Measurements from ENCODE around the gene MYD88.

MYD88 gene

DNA sequence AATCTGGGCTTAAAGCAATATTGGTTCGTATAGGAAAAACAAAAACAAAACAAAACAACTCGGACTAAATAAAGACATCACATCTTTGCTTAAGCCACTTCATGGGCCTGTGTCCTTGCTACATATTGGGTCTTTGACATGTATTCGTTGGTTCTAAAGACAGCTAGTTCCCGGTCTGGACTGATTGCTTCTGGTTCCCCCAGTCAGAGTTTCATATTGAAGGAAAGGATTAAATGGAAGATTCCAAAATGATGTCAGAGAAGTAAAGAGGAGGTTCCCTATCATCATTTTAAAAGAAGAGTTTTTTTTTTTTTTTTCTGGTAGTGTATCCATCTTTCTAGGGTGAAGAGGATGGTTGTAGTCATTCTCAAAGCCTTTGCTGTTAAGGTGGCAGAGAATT, 29.1 kb downstream of the MYD88 start:
- H3K4me3 ChIP-seq (replicated peaks; ENCODE audit: low read depth, low read length) = no peak overlapping the region
- no peak for DNase-seq (ENCODE audit: extremely low read depth, insufficient read length)
- H3K27me3 ChIP-seq (replicated peaks; ENCODE audit: control insufficient read depth, insufficient read depth, low read length) = no peaks in the 10 kb centered on the region
- TF ChIP-seq, protein P1, sequence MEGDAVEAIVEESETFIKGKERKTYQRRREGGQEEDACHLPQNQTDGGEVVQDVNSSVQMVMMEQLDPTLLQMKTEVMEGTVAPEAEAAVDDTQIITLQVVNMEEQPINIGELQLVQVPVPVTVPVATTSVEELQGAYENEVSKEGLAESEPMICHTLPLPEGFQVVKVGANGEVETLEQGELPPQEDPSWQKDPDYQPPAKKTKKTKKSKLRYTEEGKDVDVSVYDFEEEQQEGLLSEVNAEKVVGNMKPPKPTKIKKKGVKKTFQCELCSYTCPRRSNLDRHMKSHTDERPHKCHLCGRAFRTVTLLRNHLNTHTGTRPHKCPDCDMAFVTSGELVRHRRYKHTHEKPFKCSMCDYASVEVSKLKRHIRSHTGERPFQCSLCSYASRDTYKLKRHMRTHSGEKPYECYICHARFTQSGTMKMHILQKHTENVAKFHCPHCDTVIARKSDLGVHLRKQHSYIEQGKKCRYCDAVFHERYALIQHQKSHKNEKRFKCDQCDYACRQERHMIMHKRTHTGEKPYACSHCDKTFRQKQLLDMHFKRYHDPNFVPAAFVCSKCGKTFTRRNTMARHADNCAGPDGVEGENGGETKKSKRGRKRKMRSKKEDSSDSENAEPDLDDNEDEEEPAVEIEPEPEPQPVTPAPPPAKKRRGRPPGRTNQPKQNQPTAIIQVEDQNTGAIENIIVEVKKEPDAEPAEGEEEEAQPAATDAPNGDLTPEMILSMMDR (IDR thresholded peaks at IDR 0.05; ENCODE audit: insufficient read depth, low read length, poor library complexity, severe bottlenecking) = no peak
- no peaks in the 10 kb centered on the region for H3K36me3 ChIP-seq (ENCODE audit: control insufficient read depth, insufficient read depth, low read length)

DNA sequence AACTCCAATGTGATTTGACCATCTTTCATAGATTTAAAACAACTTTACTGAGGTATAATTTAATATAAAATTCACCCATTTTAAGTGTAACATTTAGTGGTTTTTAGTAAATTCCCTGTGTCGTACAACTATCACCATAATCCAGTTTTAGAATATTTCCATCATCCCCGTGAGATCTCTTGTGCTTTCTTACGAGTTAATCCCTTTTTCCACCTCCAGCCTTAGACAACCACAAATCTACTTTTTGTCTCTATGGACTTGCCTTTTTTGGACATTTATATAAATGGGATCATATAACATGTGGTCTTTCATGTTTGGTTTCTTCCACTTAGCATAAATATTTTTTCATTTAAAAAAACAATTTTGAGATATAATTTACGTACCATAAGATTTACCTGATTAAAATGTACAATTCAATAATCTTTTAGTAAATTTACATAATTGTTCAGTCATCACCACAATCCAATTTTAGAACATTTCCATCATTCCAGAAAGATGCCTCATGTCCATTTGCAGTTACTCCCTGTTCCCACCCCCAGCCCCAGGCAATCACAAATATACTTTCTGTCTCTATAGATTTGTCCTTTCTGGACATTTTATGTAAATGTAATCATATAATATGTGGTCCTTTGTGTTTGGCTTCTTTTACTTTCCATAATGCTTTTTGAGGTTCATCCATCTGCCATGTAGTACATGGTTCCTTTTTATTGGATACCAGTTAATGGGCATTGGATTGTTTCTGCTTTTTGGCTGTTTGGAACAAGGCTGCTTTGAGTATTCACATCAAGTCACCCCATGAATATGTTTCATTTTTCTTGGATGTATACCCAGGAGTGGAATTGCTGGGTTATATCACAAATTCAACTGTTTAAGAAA, 29.9 kb downstream of the MYD88 start:
- H3K4me3 ChIP-seq (replicated peaks; ENCODE audit: low read depth, low read length) = no peak overlapping the region
- no peaks in the 10 kb centered on the region for H3K27me3 ChIP-seq (replicated peaks; ENCODE audit: control insufficient read depth, insufficient read depth, low read length)
- no peak for DNase-seq (ENCODE audit: extremely low read depth, insufficient read length)
- H3K36me3 ChIP-seq (ENCODE audit: control insufficient read depth, insufficient read depth, low read length) = no peaks in the 10 kb centered on the region
- TF ChIP-seq, protein P1 (IDR thresholded peaks at IDR 0.05; ENCODE audit: insufficient read depth, low read length, poor library complexity, severe bottlenecking) = no peak

DNA sequence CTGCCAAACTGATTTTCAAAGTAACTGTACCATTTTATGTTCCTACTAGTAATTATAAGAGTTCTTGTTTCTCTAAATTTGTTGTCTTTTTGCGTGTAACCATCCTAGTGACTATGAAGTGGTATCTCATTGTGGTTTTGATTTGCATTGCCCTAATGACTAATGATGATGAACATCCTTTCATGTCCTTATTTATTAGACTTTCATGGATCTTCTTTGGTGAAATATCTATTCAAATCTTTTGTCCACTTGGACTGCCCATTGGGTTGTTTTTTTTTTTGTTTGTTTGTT, 30.5 kb downstream of the MYD88 start:
- DNase-seq (ENCODE audit: extremely low read depth, insufficient read length) = no peak
- Histone ChIP-seq H3K36me3 (ENCODE audit: control insufficient read depth, insufficient read depth, low read length) (no peaks in the 10 kb centered on the region), H3K4me3 (replicated peaks; ENCODE audit: low read depth, low read length) (no peak overlapping the region), H3K27me3 (replicated peaks; ENCODE audit: control insufficient read depth, insufficient read depth, low read length) (no peaks in the 10 kb centered on the region)
- TF ChIP-seq, protein P1 (IDR thresholded peaks at IDR 0.05; ENCODE audit: insufficient read depth, low read length, poor library complexity, severe bottlenecking) = no peak

DNA sequence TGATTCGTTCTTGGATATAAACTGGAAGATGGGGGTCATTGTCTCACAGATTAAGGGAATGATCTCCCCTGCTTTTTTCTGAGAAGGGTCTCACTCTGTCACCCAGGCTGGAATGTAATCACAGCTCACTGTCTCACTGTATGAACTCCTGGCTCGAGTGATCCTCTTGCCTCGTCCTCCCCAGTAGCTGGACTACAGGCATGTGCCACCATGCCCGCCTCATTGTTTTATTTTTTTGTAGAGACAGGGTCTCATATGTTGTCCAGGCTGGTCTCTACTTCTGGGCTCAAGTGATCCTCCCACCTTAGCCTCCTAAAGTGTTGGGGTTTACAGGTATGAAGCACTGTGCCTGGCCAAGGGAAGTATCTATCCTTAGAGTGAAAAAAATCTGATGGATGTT, 32.3 kb downstream of the MYD88 start:
- DNase-seq (ENCODE audit: extremely low read depth, insufficient read length) = no peak
- TF ChIP-seq, protein P1 (IDR thresholded peaks at IDR 0.05; ENCODE audit: insufficient read depth, low read length, poor library complexity, severe bottlenecking) = no peak
- Histone ChIP-seq H3K4me3 (replicated peaks; ENCODE audit: low read depth, low read length) (no peak overlapping the region), H3K36me3 (ENCODE audit: control insufficient read depth, insufficient read depth, low read length) (no peaks in the 10 kb centered on the region), H3K27me3 (replicated peaks; ENCODE audit: control insufficient read depth, insufficient read depth, low read length) (no peaks in the 10 kb centered on the region)

DNA sequence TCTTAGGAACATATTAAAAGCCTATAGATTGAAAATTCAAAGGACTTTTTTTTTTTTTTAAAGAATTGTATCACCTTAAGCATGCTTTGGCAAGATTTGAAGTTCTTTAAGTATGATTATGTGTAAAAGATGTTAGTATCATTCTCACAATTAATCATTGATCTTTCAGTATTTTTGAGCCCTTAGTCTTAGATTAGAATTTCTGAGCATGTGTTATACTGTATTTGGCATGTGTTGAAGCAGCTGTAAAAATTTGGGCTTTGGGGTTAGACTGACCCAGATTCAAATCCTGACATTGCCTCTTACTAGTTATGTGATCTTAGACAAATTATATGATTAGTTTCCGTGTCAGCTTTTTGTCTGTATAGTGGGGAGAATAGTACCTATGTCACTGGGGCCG, 33.2 kb downstream of the MYD88 start:
- H3K4me3 ChIP-seq (replicated peaks; ENCODE audit: low read depth, low read length) = no peak overlapping the region
- no peak for DNase-seq (ENCODE audit: extremely low read depth, insufficient read length)
- TF ChIP-seq, protein P1 (IDR thresholded peaks at IDR 0.05; ENCODE audit: insufficient read depth, low read length, poor library complexity, severe bottlenecking) = no peak
- no peaks in the 10 kb centered on the region for H3K36me3 ChIP-seq (ENCODE audit: control insufficient read depth, insufficient read depth, low read length)
- H3K27me3 ChIP-seq (replicated peaks; ENCODE audit: control insufficient read depth, insufficient read depth, low read length) = no peaks in the 10 kb centered on the region

Data from GM06990 (cell line).